Activated CD4-positive, alpha-beta T cell treated with anti-CD3 and anti-CD28 coated beads for 36 hours (primary cell): Measurements from ENCODE around the gene MYADML2. TPM values are rescaled to one million over a fixed set of nuclear protein-coding genes. Genes with fewer than 3 reads are reported as not detected.
"Not testable (repeated sequence)": the region's sequence is repeated elsewhere in the genome, so short reads cannot be mapped to it uniquely, and the experiment has no call there.

Source experiments
- ATAC-seq: fragments of 200-7000 bp; cut with Tn5 transposase; one replicate; pipeline ENCODE4 v1.10.0; 2021; ENCODE audit warnings: mild to moderate bottlenecking, moderate library complexity
- CTCF ChIA-PET: fragments of 350-600 bp; sonication (Branson Sonifier 250); formaldehyde crosslinking; loops from one replicate; lab custom pipeline; 2021; ENCODE audit warnings: antibody characterized with exemption; lab: Charles Lee
- POLR2A ChIA-PET: fragments of 350-600 bp; sonication (Branson Sonifier 250); formaldehyde crosslinking; loops from one replicate; lab custom pipeline; 2021; ENCODE audit warnings: antibody characterized with exemption, inconsistent platforms; lab: Charles Lee
- DNase-seq: peaks from one replicate; pipeline ENCODE4 v3.0.0-alpha.2; 2020
- H3K27ac Mint-ChIP-seq: one replicate; pipeline ENCODE4 v1.8.0; 2021; ENCODE audit warnings: mixed read lengths
- H3K27me3 Mint-ChIP-seq: one replicate; pipeline ENCODE4 v1.8.0; 2021; ENCODE audit warnings: mixed read lengths
- H3K36me3 Mint-ChIP-seq: one replicate; pipeline ENCODE4 v1.8.0; 2021; ENCODE audit warnings: low read depth, mixed read lengths
- H3K4me1 Mint-ChIP-seq: one replicate; pipeline ENCODE4 v1.8.0; 2021; ENCODE audit warnings: mixed read lengths
- H3K4me3 Mint-ChIP-seq: one replicate; pipeline ENCODE4 v1.8.0; 2021; ENCODE audit warnings: mild to moderate bottlenecking, moderate library complexity, mixed read lengths
- H3K9me3 Mint-ChIP-seq: one replicate; pipeline ENCODE4 v1.8.0; 2021; ENCODE audit warnings: low read depth, mixed read lengths
- intact Hi-C, 2 experiments: fragments of 100-400 bp; cut with DNase I in 1 of 2; cut with micrococcal nuclease in 1 of 2; formaldehyde crosslinking; loops; one replicate each; pipeline versions ENCODE4 v1.14.2 to v1.15.1; 2022 to 2024; cut with DNase I, micrococcal nuclease
- total RNA-seq, 2 experiments: library from RNA; stranded (reverse); gene quantifications; one replicate each; pipeline ENCODE4 v1.2.3, GENCODE V29; 2021

Gene MYADML2
- total RNA-seq, 2 experiments from 2014 or later: not detected

DNA sequence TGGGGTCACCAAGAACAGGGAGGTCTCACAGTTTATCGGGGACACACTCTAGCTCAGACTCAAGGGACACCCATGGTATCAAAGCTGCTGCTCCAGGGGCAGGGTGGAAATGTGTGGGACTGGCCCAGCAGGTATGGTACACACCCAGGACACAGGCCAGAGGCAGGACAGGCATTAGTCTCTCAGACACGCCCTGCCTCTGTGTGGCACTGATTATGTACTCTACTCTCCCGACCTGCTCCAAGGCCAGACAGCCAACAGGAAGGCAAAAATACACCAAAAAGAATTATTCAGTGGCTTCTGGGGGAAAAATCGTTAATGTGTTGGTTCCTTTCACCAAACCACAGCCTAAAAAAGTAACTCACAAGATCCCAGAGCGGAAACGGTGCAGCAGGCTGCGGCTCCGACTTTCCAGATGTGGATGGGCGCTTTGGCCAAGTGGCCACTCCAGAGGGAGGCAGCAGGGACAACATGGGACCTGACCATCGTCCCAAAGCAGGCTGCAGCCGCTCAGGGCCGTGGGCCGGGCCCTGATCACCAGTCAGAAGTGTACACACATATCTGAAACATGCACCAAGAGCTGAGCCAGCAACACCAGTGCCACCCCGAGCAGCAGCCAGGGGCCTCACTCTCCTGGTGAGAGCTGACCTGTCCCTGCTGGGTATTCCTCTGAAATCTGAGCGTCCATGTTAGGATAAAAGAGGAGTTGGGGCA is 28.0 kb downstream of the MYADML2 start:
- intact Hi-C loops: loop anchor here in 1 of 2 experiments (1.0 to 10.0 kb wide), 8 partner anchors 8 to 536 kb away; partner anchors contain the start of genes ALYREF, ANAPC11, ASPSCR1 and CYBC1
- no peaks in the 10 kb centered on the region for H3K27me3 Mint-ChIP-seq
- ChIA-PET CTCF (no interaction called here), POLR2A (no interaction called here)
- H3K27ac Mint-ChIP-seq: peak overlapping the region; percentile 58
- H3K36me3 Mint-ChIP-seq: peaks cover 33% of the 10 kb centered on the region
- peak overlapping the region; percentile 85 for H3K4me3 Mint-ChIP-seq
- ATAC-seq (no peak), DNase-seq (no peak)
- peaks cover 27% of the 10 kb centered on the region for H3K4me1 Mint-ChIP-seq
- no peaks in the 10 kb centered on the region for H3K9me3 Mint-ChIP-seq

DNA sequence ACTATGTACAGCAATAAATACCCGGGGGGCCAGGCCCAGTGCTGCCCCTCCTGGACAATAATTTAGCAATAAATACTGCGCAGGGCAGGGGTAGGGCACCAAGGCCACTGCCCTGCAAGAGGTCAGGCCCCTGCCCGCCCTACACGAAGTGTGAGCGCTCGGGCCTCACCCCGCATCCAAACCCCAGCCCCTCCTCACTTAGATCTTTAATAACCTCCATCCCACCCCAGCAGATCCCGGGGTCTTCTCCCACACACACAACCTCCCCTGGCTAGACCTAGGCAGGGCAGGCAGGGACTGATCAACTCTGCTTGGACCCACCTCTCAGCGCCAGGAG is 28.7 kb downstream of the MYADML2 start:
- peaks cover 38% of the 10 kb centered on the region for H3K36me3 Mint-ChIP-seq
- peak; percentile 25 for ATAC-seq
- H3K27ac Mint-ChIP-seq: peak overlapping the region; percentile 58
- H3K4me3 Mint-ChIP-seq: peak overlapping the region; percentile 85
- CTCF ChIA-PET, H3K27me3 Mint-ChIP-seq, DNase-seq, POLR2A ChIA-PET, H3K9me3 Mint-ChIP-seq: not testable (repeated sequence)
- intact Hi-C loops: loop anchor here in 1 of 2 experiments (1.0 to 10.0 kb wide), 8 partner anchors 9 to 536 kb away; partner anchors contain the start of genes ALYREF, ANAPC11, ASPSCR1 and CYBC1
- H3K4me1 Mint-ChIP-seq: peaks cover 25% of the 10 kb centered on the region

DNA sequence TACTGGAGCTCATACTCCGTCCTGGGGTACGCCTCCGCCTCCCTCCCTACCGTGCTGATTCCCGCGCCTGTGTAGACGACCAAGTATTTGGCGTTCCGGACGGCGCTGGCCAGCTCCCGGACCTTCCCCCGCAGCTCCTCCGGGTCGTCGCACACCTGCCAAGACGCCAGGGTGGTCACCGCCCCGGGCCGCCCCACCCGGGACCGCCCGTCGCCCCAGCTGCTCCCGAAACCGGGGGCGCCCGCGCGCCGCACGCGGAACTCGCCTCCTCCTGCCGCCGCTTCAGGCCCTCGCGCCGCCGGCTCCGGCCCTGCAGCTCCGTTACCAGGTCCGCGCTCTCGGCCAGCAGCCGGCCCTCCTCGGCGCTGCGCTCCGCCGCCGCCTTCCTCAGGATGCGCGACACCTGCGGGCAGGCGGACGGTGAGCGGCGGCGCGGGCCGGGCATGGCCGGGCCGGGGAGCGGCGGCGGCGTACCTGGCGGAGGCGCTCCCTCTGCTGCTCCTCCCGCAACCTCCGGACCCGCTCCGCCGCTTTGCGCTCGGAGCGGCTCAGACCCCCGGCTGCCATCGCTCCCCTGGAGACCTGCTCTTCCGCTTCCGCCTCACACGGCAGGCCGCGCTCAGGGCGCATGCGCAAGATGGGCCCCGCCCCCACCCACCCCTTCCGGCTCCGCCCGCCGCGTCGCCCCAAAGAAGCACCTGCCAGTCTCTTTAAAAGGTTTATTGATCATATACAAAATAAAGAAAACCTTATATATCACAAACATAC is 29.3 kb downstream of the MYADML2 start, which contains the start of gene SIRT7:
TSS of gene SIRT7 (minus strand) at position 612 of the 768 bp plus-strand sequence. CDS start at position 567, 45 bp downstream.
- no peaks in the 10 kb centered on the region for H3K27me3 Mint-ChIP-seq
- H3K4me1 Mint-ChIP-seq: peaks cover 23% of the 10 kb centered on the region
- H3K27ac Mint-ChIP-seq: peak within 1 kb of the TSS; percentile 82
- H3K9me3 Mint-ChIP-seq: no peaks in the 10 kb centered on the region
- H3K36me3 Mint-ChIP-seq: peaks cover 42% of the 10 kb centered on the region
- H3K4me3 Mint-ChIP-seq: peak within 1 kb of the TSS; percentile 85
- ATAC-seq (peak; percentile 87), DNase-seq (peak; percentile 90)
- CTCF ChIA-PET: interaction anchor here (0.6 to 1.2 kb wide), 4 partner anchors 35 to 46 kb away, joined by 4 read pairs; no protein-coding TSS in a partner anchor
- intact Hi-C loops: loop anchor here in 1 of 2 experiments (1.0 to 10.0 kb wide), 8 partner anchors 10 to 537 kb away; partner anchors contain the start of genes ALYREF, ANAPC11, ASPSCR1 and CYBC1
- POLR2A ChIA-PET: interaction anchor here (0.8 to 1.1 kb wide), 2 partner anchors 48 to 105 kb away, joined by 3 to 6 read pairs; partner anchors contain the start of gene CENPX

DNA sequence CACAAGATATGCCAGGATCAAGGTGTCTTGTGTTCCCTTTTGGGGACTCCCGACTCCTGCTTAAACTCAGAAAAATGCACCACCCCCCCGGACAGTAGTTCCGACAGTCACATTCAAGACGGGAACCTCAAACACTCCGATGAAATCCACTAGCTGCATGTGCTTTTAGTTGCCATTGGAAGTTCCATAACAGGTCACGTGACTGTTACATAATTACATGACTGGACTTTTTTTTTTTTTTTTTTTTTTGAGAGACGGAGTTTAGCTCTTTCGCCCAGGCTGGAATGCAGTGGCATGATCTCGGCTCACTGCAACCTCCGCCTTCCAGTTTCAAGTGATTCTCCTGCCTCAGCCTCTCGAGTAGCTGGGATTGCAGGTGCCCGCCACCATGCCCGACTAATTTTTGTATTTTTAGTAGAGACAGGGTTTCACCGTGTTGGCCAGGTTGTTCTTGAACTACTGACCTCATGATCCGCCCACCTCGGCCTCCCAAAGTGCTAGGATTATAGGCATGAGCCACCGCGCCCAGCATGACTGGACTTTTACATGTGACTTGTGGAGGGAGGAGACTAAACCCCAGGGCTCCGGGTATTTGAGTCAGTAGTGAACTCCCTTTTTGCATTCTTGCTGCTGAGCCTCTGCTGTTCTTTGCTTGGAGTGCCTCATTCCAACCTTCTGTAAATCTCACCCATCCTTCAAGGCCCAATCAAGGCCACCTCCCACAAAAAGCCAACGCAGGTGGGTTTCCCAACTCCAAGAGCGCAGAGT is 30.6 kb downstream of the MYADML2 start:
- POLR2A ChIA-PET: interaction anchor here (0.6 to 1.4 kb wide), 5 partner anchors 23 to 231 kb away, joined by 3 to 6 read pairs (median 4); no protein-coding TSS in a partner anchor
- Mint-ChIP-seq H3K27me3 (no peaks in the 10 kb centered on the region), H3K9me3 (no peaks in the 10 kb centered on the region), H3K27ac (peak overlapping the region; percentile 78), H3K4me1 (peaks cover 27% of the 10 kb centered on the region), H3K36me3 (peaks cover 47% of the 10 kb centered on the region), H3K4me3 (peak overlapping the region; percentile 85)
- ATAC-seq: no peak
- no peak for DNase-seq
- CTCF ChIA-PET: interaction anchor here (1.2 kb wide), 1 partner anchor 45 kb away, joined by 4 read pairs; no protein-coding TSS in a partner anchor
- intact Hi-C loops: loop anchor here in 1 of 2 experiments (10.0 kb wide), 1 partner anchor 538 kb away; the partner anchor contains the start of genes CYBC1 and NARF

DNA sequence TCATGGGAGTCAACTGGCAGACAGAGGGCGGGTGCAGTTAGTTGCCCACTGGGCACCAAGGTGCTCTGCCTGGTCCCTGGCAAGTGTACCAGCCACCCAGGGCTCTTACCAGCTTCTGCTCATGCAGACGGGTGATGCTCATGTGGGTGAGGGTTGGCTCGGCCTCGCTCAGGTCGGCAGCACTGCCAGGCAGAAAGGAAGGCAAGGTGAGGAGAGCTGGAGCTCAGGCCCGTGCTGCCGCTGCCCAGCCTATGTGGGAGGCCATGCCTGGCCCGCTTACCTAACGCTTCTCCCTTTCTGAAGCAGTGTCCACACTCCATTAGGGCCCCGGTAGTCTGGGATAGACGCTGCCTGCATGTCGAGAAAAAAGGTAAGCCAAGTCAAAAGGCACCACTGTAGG is 31.7 kb downstream of the MYADML2 start:
- Mint-ChIP-seq H3K27ac (no peak overlapping the region), H3K27me3 (no peaks in the 10 kb centered on the region), H3K9me3 (no peaks in the 10 kb centered on the region), H3K36me3 (peaks cover 43% of the 10 kb centered on the region), H3K4me3 (no peak overlapping the region), H3K4me1 (peaks cover 27% of the 10 kb centered on the region)
- ATAC-seq (no peak), DNase-seq (no peak)
- intact Hi-C loops: loop anchor here in 1 of 2 experiments (10.0 kb wide), 1 partner anchor 539 kb away; the partner anchor contains the start of genes CYBC1 and NARF
- ChIA-PET CTCF (no interaction called here), POLR2A (no interaction called here)

DNA sequence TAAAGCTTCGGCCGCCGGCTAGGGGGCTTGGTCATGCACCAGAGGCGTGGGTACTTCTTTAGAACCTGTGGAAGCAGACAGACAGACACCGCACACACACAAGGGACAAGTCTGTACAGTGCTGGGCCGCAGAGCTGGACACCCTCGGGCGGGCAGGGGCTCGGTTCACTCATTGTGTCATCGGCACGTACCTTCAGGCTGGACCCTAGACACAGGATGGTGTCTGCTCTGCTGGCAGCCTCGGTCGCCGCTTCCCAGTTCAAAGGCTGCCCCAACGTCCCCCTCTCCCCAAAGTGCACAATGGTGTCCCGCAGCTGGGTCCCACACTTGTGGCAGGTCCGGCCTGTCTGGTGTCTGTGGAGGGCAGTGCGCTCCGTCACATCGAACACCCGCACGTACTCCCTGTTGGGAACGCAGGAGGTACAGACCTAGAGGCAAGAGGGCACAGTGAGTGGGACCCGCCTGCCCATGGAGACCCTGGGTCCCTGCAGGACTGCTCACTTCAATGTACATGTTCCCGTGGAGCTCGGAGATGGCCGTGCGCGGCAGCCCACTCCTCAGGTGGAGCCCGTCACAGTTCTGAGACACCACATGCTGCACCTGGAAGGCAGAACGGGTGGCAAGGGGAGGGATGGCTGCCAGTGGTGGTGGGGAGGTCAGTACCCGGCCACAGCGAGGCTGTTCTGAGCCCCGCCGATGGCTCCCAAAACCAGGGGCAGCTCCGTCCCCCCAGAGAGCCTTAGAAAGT is 32.8 kb downstream of the MYADML2 start:
- Mint-ChIP-seq H3K36me3 (peaks cover 43% of the 10 kb centered on the region), H3K9me3 (no peaks in the 10 kb centered on the region), H3K4me3 (no peak overlapping the region), H3K27ac (no peak overlapping the region), H3K4me1 (peaks cover 32% of the 10 kb centered on the region), H3K27me3 (no peaks in the 10 kb centered on the region)
- ChIA-PET POLR2A (no interaction called here), CTCF (no interaction called here)
- ATAC-seq (no peak), DNase-seq (no peak)
- intact Hi-C loops: loop anchor here in 1 of 2 experiments (5.0 to 10.0 kb wide), 3 partner anchors 362 to 783 kb away; partner anchors contain the start of genes CYBC1, FAAP100, NARF and RAB40B

DNA sequence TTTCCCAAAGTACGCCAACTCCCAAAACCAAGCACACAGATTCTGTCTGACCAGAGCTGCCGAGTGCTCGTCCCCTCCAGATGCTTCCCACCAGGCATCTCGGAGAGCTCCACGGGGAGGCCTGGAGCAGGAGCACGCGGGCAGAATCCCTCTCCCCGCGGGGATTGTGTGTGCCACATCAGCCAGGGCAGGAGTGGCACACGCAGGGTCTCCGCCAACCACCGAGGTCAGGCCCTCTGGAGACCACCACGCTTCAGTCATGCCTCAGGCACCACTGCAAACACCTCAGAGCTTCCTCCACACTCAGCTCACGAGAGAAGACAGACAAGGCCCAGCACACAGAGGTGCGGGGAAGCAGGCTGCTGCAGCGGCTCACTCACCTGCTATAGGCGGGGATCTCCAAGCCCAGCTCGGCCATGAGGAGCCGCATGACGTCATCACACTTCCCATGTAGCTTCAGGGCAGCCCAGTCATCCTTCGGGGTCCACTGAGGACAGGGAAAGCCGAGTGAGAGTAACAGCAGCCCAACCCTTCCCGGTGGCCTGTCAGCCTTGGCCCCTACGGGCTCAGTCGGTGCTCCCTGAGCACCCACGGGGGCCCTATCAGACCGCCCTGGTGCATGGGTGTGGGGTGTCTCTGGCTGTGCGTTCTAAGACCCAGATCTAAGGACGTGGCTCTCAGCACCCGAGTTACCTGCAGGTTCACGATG is 33.5 kb downstream of the MYADML2 start:
- intact Hi-C loops: loop anchor here in 1 of 2 experiments (5.0 to 10.0 kb wide), 3 partner anchors 361 to 784 kb away; partner anchors contain the start of genes CYBC1, FAAP100, NARF and RAB40B
- CTCF ChIA-PET: interaction anchor here (0.7 kb wide), 1 partner anchor 11 kb away, joined by 3 read pairs; no protein-coding TSS in a partner anchor
- peaks cover 44% of the 10 kb centered on the region for H3K36me3 Mint-ChIP-seq

DNA sequence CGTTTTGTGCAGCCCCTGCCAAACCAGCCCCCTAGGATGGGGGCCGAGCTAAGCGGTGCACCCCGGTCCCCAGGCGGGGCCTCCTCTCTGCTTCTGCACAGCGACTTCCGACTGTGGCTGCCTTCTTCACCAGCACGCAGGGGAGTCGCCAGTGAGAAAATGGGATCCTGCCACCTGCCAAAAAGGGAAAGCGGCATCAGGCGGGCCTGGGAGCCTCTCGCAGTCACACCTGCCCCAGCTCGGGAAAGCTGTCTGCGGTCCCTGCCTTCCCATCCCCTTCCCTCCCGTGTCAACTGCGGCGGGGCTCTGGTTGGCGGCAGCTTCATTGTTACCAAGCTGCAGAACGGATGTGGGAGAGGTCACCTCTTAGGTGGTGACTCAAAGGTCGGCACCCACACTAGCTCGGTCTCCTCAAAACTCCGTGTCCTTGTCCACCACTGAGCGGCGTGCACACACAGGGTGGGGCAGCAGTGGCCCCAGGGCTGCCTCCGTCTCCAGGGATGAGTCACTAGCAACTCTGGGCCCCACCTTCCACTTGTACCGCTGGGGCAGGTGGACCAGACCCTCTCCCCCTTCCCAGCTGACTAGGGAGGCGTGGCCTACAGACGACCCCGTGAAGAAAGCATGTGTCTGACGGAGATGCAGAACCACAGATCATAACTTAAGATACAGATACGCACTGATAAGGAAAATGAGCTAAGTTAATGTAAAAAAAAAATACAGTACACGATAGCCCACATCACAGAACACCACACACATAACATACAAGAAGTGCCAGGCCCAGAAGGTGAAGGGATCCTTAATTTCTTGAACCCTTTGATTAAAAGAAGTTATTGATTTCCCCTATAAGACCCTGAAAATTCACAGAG is 34.4 kb downstream of the MYADML2 start:
- CTCF ChIA-PET: interaction anchor here (0.7 kb wide), 1 partner anchor 12 kb away, joined by 3 read pairs; no protein-coding TSS in a partner anchor

More for the DNA sequence above, 33.5 kb downstream of the MYADML2 start:
- Mint-ChIP-seq H3K27ac (no peak overlapping the region), H3K9me3 (no peaks in the 10 kb centered on the region), H3K4me1 (peaks cover 27% of the 10 kb centered on the region), H3K4me3 (no peak overlapping the region), H3K27me3 (no peaks in the 10 kb centered on the region)
- ATAC-seq (no peak), DNase-seq (no peak)
- POLR2A ChIA-PET: no interaction called here

More for the DNA sequence above, 34.4 kb downstream of the MYADML2 start:
- Mint-ChIP-seq H3K36me3 (peaks cover 43% of the 10 kb centered on the region), H3K4me1 (peaks cover 23% of the 10 kb centered on the region), H3K4me3 (no peak overlapping the region), H3K9me3 (no peaks in the 10 kb centered on the region), H3K27me3 (no peaks in the 10 kb centered on the region), H3K27ac (no peak overlapping the region)
- POLR2A ChIA-PET: interaction anchor here (1.0 kb wide), 1 partner anchor 125 kb away, joined by 3 read pairs; the partner anchor contains the start of gene DCXR
- DNase-seq: no peak
- intact Hi-C loops: loop anchor here in 1 of 2 experiments (5.0 to 10.0 kb wide), 3 partner anchors 360 to 785 kb away; partner anchors contain the start of genes CYBC1, FAAP100, NARF and RAB40B
- ATAC-seq: no peak
